Bronchial epithelial cell (primary cell): ENCODE data around the gene AP3D1. TPM values are rescaled to one million over a fixed set of nuclear protein-coding genes. Genes with fewer than 3 reads are reported as not detected.
A peak's percentile ranks its signal among the peaks of the same experiment; 100 is the strongest.
"Not testable (repeated sequence)": the region's sequence is repeated elsewhere in the genome, so short reads cannot be mapped to it uniquely, and the experiment has no call there.

Experiments used
- DNase-seq: peaks from one replicate; pipeline ENCODE4 v3.0.0-alpha.2; 2010; ENCODE audit warnings: low read depth
- FAIRE-seq: peaks from 2 replicates; lab custom pipeline; 2011; peaks lifted over from hg19 to GRCh38; lab: Jason Lieb, UNC
- H3K27me3 ChIP-seq: 2 replicates; pipeline ENCODE4 v1.5.1; 2011; ENCODE audit warnings: low read length; ENCODE audit not compliant: control insufficient read depth, insufficient read depth
- H3K36me3 ChIP-seq: 2 replicates; pipeline ENCODE4 v1.5.1; 2011; ENCODE audit warnings: low read length; ENCODE audit not compliant: control insufficient read depth, insufficient read depth
- H3K4me3 ChIP-seq: 2 replicates; pipeline ENCODE4 v1.5.1; 2011; ENCODE audit warnings: mild to moderate bottlenecking, low read depth, low read length, control low read depth
- CTCF ChIP-seq: IDR thresholded peaks from 2 replicates; pipeline ENCODE4 v1.5.1; 2011; ENCODE audit warnings: mild to moderate bottlenecking, moderate library complexity, low read length, control low read depth, inconsistent platforms; ENCODE audit not compliant: insufficient read depth, severe bottlenecking
- total RNA-seq: library from RNA; depleted of rRNA; stranded (reverse); fragments of >200 nt; gene quantifications from 2 replicates; pipeline ENCODE4 v1.2.1, GENCODE V29; 2014

The AP3D1 gene
- total RNA-seq, 1 donor from 2014 or later = 72.1 TPM

- no peak overlapping the region for H3K4me3 ChIP-seq
- peaks cover 40% of the 10 kb centered on the region for H3K36me3 ChIP-seq
- FAIRE-seq (no peak), DNase-seq (no peak)
- no peaks in the 10 kb centered on the region for H3K27me3 ChIP-seq
- no peak for TF ChIP-seq CTCF
These were observed 21.9 kb downstream of the AP3D1 start for GRCh38 chr19:2129486-2129885.

- FAIRE-seq = no peak
- no peak for TF ChIP-seq CTCF
- H3K36me3 ChIP-seq = peaks cover 42% of the 10 kb centered on the region
- H3K4me3 ChIP-seq = no peak overlapping the region
- no peak for DNase-seq
- H3K27me3 ChIP-seq = no peaks in the 10 kb centered on the region
These were observed 22.3 kb downstream of the AP3D1 start for GRCh38 chr19:2129022-2129421.

GRCh38 chr19:2128252-2128651, 23.1 kb downstream of the AP3D1 start:
- not testable (repeated sequence) for FAIRE-seq, H3K4me3 ChIP-seq, H3K27me3 ChIP-seq, DNase-seq
- peaks cover 45% of the 10 kb centered on the region for H3K36me3 ChIP-seq

GRCh38 chr19:2127758-2128157, 23.6 kb downstream of the AP3D1 start:
- no peaks in the 10 kb centered on the region for H3K27me3 ChIP-seq
- peaks cover 48% of the 10 kb centered on the region for H3K36me3 ChIP-seq
- TF ChIP-seq CTCF = no peak
- DNase-seq = no peak
- no peak overlapping the region for H3K4me3 ChIP-seq
- peak; percentile 76 for FAIRE-seq

- no peak overlapping the region for H3K4me3 ChIP-seq
- H3K36me3 ChIP-seq = peaks cover 46% of the 10 kb centered on the region
- H3K27me3 ChIP-seq = no peaks in the 10 kb centered on the region
- no peak for TF ChIP-seq CTCF
- DNase-seq = no peak
- no peak for FAIRE-seq
These were observed 24.4 kb downstream of the AP3D1 start for GRCh38 chr19:2126879-2127518.

- Histone ChIP-seq H3K27me3 (no peaks in the 10 kb centered on the region), H3K36me3 (peaks cover 46% of the 10 kb centered on the region), H3K4me3 (no peak overlapping the region)
- no peak for TF ChIP-seq CTCF
- DNase-seq = no peak
- no peak for FAIRE-seq
These were observed 27.5 kb downstream of the AP3D1 start for GRCh38 chr19:2123682-2124387.
